Neural cell (in vitro differentiated cells): ENCODE results near the gene ATF1.

Experiments
- EP300 ChIP-seq: fragments of 450-650 bp; conservative IDR thresholded peaks from 2 replicates; pipeline ENCODE4 v1.6.1; 2014; ENCODE audit warnings: antibody characterized with exemption, mild to moderate bottlenecking, moderate library complexity; ENCODE audit not compliant: poor library complexity, severe bottlenecking
- RAD21 ChIP-seq: fragments of 450-650 bp; conservative IDR thresholded peaks from 2 replicates; pipeline ENCODE4 v1.6.1; 2014; ENCODE audit warnings: antibody characterized with exemption, mild to moderate bottlenecking, moderate library complexity
- TAF1 ChIP-seq: IDR thresholded peaks from 2 replicates; pipeline ENCODE4 v1.6.1; 2012; ENCODE audit warnings: low read depth

- TF ChIP-seq TAF1 (no peak), EP300 (no peak), RAD21 (peak; percentile 68)
Observed at GRCh38 chr12:50765095-50765911, 1.4 kb downstream of the ATF1 start.
